ENCODE measurements around the gene MAML3.

The MAML3 gene

DNA sequence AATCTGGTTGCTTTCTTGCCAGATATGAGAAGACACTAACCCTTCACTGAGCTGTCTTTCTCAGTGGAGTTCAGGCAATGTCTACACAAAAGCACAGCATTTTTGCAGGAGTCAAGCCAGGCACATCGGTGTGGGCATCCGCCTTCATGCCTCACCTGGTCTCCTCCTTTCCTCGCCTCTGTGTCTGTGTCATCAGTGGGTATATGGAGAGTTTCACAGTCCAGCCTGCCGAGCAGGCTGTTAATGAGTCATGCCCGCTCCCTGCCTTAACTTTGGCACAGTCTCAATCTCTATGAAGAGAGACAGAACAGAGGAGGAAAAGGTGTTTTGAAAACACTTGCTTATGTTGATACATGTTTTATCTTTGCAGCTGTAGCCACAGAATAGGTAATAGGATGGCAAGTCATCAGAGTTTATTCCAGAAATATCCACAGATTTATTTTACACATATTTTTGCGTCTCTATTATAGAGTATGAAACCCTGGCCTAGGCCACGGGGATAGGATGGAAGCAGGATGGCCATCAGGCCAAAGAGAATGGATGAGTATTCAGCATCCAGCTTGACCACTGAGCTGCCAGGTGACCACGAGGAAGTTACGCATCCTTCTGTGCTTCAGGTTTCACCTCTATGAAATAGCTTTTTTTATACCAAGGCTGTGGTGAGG is 32.8 kb upstream of the MAML3 start:
- no peak overlapping the region for H3K4me3 ChIP-seq (ENCODE audit: low read depth, low read length)
- TF ChIP-seq, protein P1, sequence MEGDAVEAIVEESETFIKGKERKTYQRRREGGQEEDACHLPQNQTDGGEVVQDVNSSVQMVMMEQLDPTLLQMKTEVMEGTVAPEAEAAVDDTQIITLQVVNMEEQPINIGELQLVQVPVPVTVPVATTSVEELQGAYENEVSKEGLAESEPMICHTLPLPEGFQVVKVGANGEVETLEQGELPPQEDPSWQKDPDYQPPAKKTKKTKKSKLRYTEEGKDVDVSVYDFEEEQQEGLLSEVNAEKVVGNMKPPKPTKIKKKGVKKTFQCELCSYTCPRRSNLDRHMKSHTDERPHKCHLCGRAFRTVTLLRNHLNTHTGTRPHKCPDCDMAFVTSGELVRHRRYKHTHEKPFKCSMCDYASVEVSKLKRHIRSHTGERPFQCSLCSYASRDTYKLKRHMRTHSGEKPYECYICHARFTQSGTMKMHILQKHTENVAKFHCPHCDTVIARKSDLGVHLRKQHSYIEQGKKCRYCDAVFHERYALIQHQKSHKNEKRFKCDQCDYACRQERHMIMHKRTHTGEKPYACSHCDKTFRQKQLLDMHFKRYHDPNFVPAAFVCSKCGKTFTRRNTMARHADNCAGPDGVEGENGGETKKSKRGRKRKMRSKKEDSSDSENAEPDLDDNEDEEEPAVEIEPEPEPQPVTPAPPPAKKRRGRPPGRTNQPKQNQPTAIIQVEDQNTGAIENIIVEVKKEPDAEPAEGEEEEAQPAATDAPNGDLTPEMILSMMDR (IDR thresholded peaks at IDR 0.05; ENCODE audit: low read depth, low read length, missing control alignments): no peak
- DNase-seq (ENCODE audit: low read depth): no peak

DNA sequence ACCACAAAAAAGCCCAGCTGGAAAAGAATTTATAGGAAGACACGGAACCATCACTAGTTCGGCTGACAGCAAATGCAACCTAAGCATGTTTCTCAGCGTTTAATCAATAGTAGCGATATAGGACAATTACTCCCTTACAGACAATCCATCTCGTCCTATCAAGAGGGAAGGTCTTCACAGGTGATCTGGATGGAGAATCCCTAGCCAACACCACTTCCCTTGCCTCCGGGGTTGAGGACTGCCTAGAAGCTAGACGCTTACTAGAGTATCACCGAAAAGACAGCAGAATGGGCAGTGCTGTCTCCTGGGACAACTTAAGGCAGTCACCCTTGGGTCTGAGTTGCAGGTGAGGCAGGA is 32.1 kb upstream of the MAML3 start:
- no peak overlapping the region for H3K4me3 ChIP-seq (ENCODE audit: low read depth, low read length)
- TF ChIP-seq, protein P1 (IDR thresholded peaks at IDR 0.05; ENCODE audit: low read depth, low read length, missing control alignments): no peak
- no peak for DNase-seq (ENCODE audit: low read depth)

DNA sequence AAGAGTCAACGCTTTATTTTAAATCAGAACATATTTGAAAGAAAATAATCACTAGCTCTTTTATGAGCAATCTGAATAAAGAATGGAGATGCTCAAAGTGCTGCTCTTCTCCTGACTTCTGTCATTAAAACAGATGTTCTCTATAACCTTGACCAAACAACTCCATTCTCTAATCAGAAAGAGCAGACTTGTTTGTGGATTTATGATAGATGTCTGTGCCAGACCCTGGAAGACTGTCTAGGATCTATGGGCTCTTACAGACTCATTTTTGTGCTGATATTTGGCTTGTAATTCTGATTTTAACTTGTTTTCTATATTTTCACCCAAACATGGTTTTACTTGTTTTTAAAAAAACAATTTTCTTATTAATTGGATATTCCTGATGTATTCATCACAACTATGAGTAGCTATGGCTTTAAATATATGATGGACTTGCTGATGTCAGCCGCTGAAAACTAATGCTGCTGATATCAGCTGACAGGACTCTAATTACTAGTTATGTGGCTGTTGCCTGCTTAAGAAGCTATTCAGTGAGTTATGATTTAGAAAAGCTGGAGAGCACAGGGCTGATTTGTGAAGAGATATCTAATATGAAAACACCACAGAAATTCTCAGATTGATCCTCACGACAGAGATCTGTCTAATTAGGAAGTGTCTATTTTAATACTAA is 31.6 kb upstream of the MAML3 start:
- DNase-seq (ENCODE audit: low read depth): no peak
- H3K4me3 ChIP-seq (ENCODE audit: low read depth, low read length): no peak overlapping the region
- TF ChIP-seq, protein P1 (IDR thresholded peaks at IDR 0.05; ENCODE audit: low read depth, low read length, missing control alignments): no peak

DNA sequence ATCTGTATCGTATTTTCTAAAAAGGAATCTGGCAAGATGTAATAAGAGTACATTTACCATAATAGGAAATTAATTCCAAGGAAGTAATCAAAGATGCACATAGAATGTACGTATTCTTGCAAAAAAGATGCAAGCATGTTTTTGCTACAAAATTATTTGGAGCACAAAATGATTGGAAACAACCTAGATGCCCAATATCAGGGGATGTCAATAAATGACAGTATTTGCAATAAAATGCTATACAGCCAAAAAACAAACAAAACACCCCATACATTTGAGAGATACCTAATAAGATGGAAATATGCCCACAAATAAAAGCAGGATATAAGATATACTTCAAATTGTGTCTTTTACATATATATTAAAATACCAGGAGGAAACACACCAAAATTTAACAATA is 29.3 kb upstream of the MAML3 start:
- no peak overlapping the region for H3K4me3 ChIP-seq (ENCODE audit: low read depth, low read length)
- no peak for DNase-seq (ENCODE audit: low read depth)
- TF ChIP-seq, protein P1 (IDR thresholded peaks at IDR 0.05; ENCODE audit: low read depth, low read length, missing control alignments): no peak

DNA sequence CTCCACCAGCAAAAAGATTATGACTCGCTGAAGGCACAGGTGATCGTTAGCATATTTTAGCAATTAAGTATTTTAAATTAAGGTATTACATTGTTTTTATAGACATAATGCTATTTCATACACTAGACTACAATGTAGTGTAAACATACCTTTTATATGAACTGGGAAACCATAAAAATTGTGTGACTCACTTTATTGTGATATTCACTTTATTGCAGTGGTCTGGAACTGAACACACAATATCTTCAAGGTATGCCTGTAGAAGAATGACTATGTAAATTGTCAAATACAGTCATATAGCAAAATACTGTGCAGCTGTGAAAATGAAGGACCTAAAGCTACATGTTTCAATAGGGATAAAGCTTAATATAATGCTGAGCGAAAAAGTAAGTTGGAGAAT is 26.6 kb upstream of the MAML3 start:
- TF ChIP-seq, protein P1 (IDR thresholded peaks at IDR 0.05; ENCODE audit: low read depth, low read length, missing control alignments): no peak
- no peak for DNase-seq (ENCODE audit: low read depth)

DNA sequence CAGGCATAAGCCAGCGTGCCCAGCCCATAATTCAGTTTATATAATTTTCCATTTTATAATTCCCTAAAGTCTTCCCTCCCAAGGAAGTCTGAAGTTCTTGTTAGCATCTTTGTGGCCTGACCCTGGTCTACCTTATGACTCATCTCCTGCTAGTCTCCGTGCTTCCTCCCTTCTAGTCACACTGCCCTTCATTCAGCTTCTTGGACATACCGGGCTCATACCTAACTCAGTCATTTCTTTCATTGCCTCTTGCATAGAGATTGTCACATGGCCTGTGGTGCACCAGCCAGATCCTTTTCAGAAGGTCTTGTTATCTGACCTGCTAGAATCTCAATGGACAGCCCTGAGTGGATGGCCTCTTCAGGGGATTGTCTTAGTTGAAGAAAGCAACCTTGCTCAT is 22.8 kb upstream of the MAML3 start:
- TF ChIP-seq, protein P1 (IDR thresholded peaks at IDR 0.05; ENCODE audit: low read depth, low read length, missing control alignments): no peak
- H3K4me3 ChIP-seq (ENCODE audit: low read depth, low read length): no peak overlapping the region
- DNase-seq (ENCODE audit: low read depth): no peak

More for the DNA sequence above, 26.6 kb upstream of the MAML3 start:
- H3K4me3 ChIP-seq (ENCODE audit: low read depth, low read length): no peak overlapping the region

DNA sequence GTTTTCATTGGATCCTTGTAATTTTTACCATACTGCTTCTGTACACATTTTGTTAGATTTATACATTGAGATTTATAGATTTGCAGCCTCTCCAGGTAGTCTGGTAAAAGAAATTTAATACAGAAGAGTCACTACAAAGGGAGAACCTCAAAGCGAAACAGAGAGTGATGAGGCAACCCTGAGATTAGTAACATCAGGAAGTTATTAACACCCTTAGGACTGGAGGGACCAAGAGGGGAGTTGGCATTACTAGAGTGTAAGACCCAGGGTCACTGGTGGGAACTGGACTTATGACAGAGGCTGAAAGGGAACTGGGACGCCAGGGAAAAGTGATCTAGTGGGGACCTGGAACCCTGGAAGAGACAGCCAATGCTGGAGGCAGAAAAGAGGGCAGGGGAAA is 20.6 kb upstream of the MAML3 start:
- no peak for DNase-seq (ENCODE audit: low read depth)
- H3K4me3 ChIP-seq (ENCODE audit: low read depth, low read length): no peak overlapping the region
- TF ChIP-seq, protein P1 (IDR thresholded peaks at IDR 0.05; ENCODE audit: low read depth, low read length, missing control alignments): no peak
